ENCODE results near the gene TPM1.

GRCh38 chr15:63041974-63042876 lies at the start of gene TPM1:
- TF ChIP-seq EZH2 (IDR thresholded peaks at IDR 0.05; ENCODE audit: borderline replicate concordance, insufficient read depth, low read depth, low read length, poor library complexity, severe bottlenecking) (no peak), CTCF (IDR thresholded peaks at IDR 0.05) (no peak)

Measured in B cell (primary cell).